Trophoblast cell (in vitro differentiated cells and primary cell): ENCODE data around the gene TEAD2.

Experiments
- DNase-seq, 2 donors: peaks; one replicate each; pipeline ENCODE4 v3.0.0-alpha.2; 2016
- H2AFZ ChIP-seq: 2 replicates; pipeline ENCODE4 v1.6.1; 2013; ENCODE audit warnings: low read length, moderate library complexity, mild to moderate bottlenecking; ENCODE audit not compliant: insufficient read depth, poor library complexity
- H2AK5ac ChIP-seq: 2 replicates; pipeline ENCODE4 v1.6.1; 2013; ENCODE audit warnings: mild to moderate bottlenecking, low read length
- H2BK120ac ChIP-seq: 2 replicates; pipeline ENCODE4 v1.6.1; 2013; ENCODE audit warnings: low read length, mild to moderate bottlenecking, moderate library complexity; ENCODE audit not compliant: insufficient read depth, poor library complexity
- H2BK12ac ChIP-seq: 2 replicates; pipeline ENCODE4 v1.6.1; 2013; ENCODE audit warnings: mild to moderate bottlenecking, low read length, moderate library complexity
- H2BK5ac ChIP-seq: 2 replicates; pipeline ENCODE4 v1.6.1; 2013; ENCODE audit warnings: low read length, low read depth, moderate library complexity, mild to moderate bottlenecking; ENCODE audit not compliant: poor library complexity
- H3K14ac ChIP-seq: 2 replicates; pipeline ENCODE4 v1.6.1; 2013; ENCODE audit warnings: mild to moderate bottlenecking, low read length
- H3K18ac ChIP-seq: 2 replicates; pipeline ENCODE4 v1.6.1; 2013; ENCODE audit warnings: mild to moderate bottlenecking, low read length
- H3K23ac ChIP-seq: 2 replicates; pipeline ENCODE4 v1.6.1; 2013; ENCODE audit warnings: low read length
- H3K27ac ChIP-seq: 2 replicates; pipeline ENCODE4 v1.5.1; 2013; ENCODE audit warnings: low read depth, mild to moderate bottlenecking, inconsistent platforms, low read length, moderate library complexity
- H3K27me3 ChIP-seq: 2 replicates; pipeline ENCODE4 v1.6.1; 2013; ENCODE audit warnings: inconsistent platforms, mild to moderate bottlenecking, low read length, moderate library complexity; ENCODE audit not compliant: insufficient read depth
- H3K36me3 ChIP-seq, 2 experiments: 1 replicate in 1 of 2; 2 replicates in 1 of 2; pipeline ENCODE4 v1.6.1; 2013; ENCODE audit warnings: low read length in 2 of 2, mild to moderate bottlenecking in 2 of 2, moderate library complexity in 1 of 2; ENCODE audit not compliant: insufficient read depth in 2 of 2, control insufficient read depth in 1 of 2
- H3K4ac ChIP-seq: 2 replicates; pipeline ENCODE4 v1.6.1; 2013; ENCODE audit warnings: low read depth, mild to moderate bottlenecking, low read length, moderate library complexity
- H3K4me1 ChIP-seq, 2 experiments: 1 replicate in 1 of 2; 2 replicates in 1 of 2; pipeline ENCODE4 v1.6.1; 2013; ENCODE audit warnings: low read length in 2 of 2, mild to moderate bottlenecking in 2 of 2, moderate library complexity in 1 of 2; ENCODE audit not compliant: insufficient read depth in 2 of 2, control insufficient read depth in 1 of 2
- H3K4me2 ChIP-seq: 2 replicates; pipeline ENCODE4 v1.6.1; 2013; ENCODE audit warnings: inconsistent platforms, mild to moderate bottlenecking, low read length, moderate library complexity
- H3K4me3 ChIP-seq: 2 replicates; pipeline ENCODE4 v1.5.1; 2013; ENCODE audit warnings: mild to moderate bottlenecking, low read depth, low read length, inconsistent platforms
- H3K79me1 ChIP-seq: one replicate; pipeline ENCODE4 v1.6.1; 2013; ENCODE audit warnings: low read length
- H3K79me2 ChIP-seq: 2 replicates; pipeline ENCODE4 v1.6.1; 2013; ENCODE audit warnings: low read length, mild to moderate bottlenecking; ENCODE audit not compliant: control insufficient read depth, insufficient read depth, poor library complexity
- H3K9ac ChIP-seq: 2 replicates; pipeline ENCODE4 v1.6.1; 2013; ENCODE audit warnings: mild to moderate bottlenecking, low read length
- H3K9me3 ChIP-seq: 2 replicates; pipeline ENCODE4 v1.6.1; 2013; ENCODE audit warnings: low read depth, mild to moderate bottlenecking, control low read depth, inconsistent platforms, low read length; ENCODE audit not compliant: insufficient read depth
- H4K12ac ChIP-seq: 2 replicates; pipeline ENCODE4 v1.6.1; 2013; ENCODE audit warnings: low read depth, mild to moderate bottlenecking, low read length, moderate library complexity
- H4K8ac ChIP-seq: 2 replicates; pipeline ENCODE4 v1.6.1; 2013; ENCODE audit warnings: low read depth, mild to moderate bottlenecking, low read length, moderate library complexity
- H4K91ac ChIP-seq: one replicate; pipeline ENCODE4 v1.6.1; 2013; ENCODE audit warnings: low read depth, mild to moderate bottlenecking, low read length, moderate library complexity
- WGBS: extraction: QIAGEN DNeasy Blood & Tissue Kit; methylation state at CpG from one replicate; pipeline ENCODE4 v1.1.7; 2013; ENCODE audit warnings: missing lambda C conversion rate; ENCODE audit not compliant: insufficient read length, insufficient coverage; ENCODE audit errors: extremely low coverage; 5-methylcytosine and 5-hydroxymethylcytosine counted together

The TEAD2 gene

GRCh38 chr19:49371184-49371583 is 9.0 kb upstream of the TEAD2 start:
- Histone ChIP-seq H2BK120ac (no peak overlapping the region), H2AFZ (no peak overlapping the region), H3K9ac (no peak overlapping the region), H2BK5ac (no peak overlapping the region), H3K4me3 (no peak overlapping the region), H3K27me3 (no peaks in the 10 kb centered on the region), H3K79me1 (no peaks in the 10 kb centered on the region), H3K4me2 (no peak overlapping the region), H3K14ac (no peak overlapping the region), H4K12ac (no peak overlapping the region), H3K36me3 (no peaks in the 10 kb centered on the region), H3K4ac (no peak overlapping the region), H3K79me2 (no peaks in the 10 kb centered on the region), H2BK12ac (no peak overlapping the region), H3K18ac (no peak overlapping the region), H3K9me3 (peaks cover 10% of the 10 kb centered on the region), H2AK5ac (no peak overlapping the region), H3K23ac (no peak overlapping the region), H4K91ac (no peak overlapping the region), H4K8ac (no peak overlapping the region), H3K4me1 (no peaks in the 10 kb centered on the region), H3K27ac (no peak overlapping the region)
- WGBS = no CpG with 5 or more reads among the region's 3 CpGs
- no peak for DNase-seq

- Histone ChIP-seq H3K27me3 (no peaks in the 10 kb centered on the region), H3K4me2 (no peak overlapping the region), H3K27ac (no peak overlapping the region), H3K4me3 (no peak overlapping the region), H3K4ac (no peak overlapping the region), H2AK5ac (no peak overlapping the region), H3K18ac (no peak overlapping the region), H3K9ac (no peak overlapping the region), H2BK120ac (no peak overlapping the region), H4K12ac (no peak overlapping the region), H2AFZ (no peak overlapping the region), H4K8ac (no peak overlapping the region), H4K91ac (no peak overlapping the region), H3K23ac (no peak overlapping the region), H3K79me1 (no peaks in the 10 kb centered on the region), H2BK5ac (no peak overlapping the region), H3K79me2 (no peaks in the 10 kb centered on the region), H3K4me1 (no peaks in the 10 kb centered on the region), H3K9me3 (peaks cover 10% of the 10 kb centered on the region), H3K36me3 (no peaks in the 10 kb centered on the region), H3K14ac (no peak overlapping the region), H2BK12ac (no peak overlapping the region)
- DNase-seq = no peak
- no CpG with 5 or more reads among the region's 5 CpGs for WGBS
These were observed 6.6 kb upstream of the TEAD2 start for GRCh38 chr19:49368711-49369358.

GRCh38 chr19:49366110-49366509 is 3.9 kb upstream of the TEAD2 start:
- H3K79me1 ChIP-seq = peaks cover 12% of the 10 kb centered on the region
- H2AK5ac ChIP-seq = no peak overlapping the region

GRCh38 chr19:49364083-49364737 is 2.0 kb upstream of the TEAD2 start:
- H3K23ac ChIP-seq = no peak overlapping the region
- DNase-seq = no peak
- no peak overlapping the region for H4K91ac ChIP-seq
- H3K27ac ChIP-seq = no peak overlapping the region
- H4K8ac ChIP-seq = no peak overlapping the region
- H3K18ac ChIP-seq = no peak overlapping the region
- H2BK120ac ChIP-seq = no peak overlapping the region
- peaks cover 5 to 7% of the 10 kb centered on the region in 2 experiments for H3K36me3 ChIP-seq
- H3K9ac ChIP-seq = no peak overlapping the region
- no peak overlapping the region for H2AFZ ChIP-seq
- no CpG with 5 or more reads among the region's 27 CpGs for WGBS
- H2BK5ac ChIP-seq = no peak overlapping the region
- H3K4me2 ChIP-seq = peak overlapping the region; percentile 54
- peaks cover 0 to 4% of the 10 kb centered on the region in 2 experiments for H3K4me1 ChIP-seq
- H3K79me1 ChIP-seq = peaks cover 14% of the 10 kb centered on the region
- H4K12ac ChIP-seq = no peak overlapping the region
- no peaks in the 10 kb centered on the region for H3K27me3 ChIP-seq
- H2AK5ac ChIP-seq = no peak overlapping the region
- H2BK12ac ChIP-seq = no peak overlapping the region
- peaks cover 3% of the 10 kb centered on the region for H3K9me3 ChIP-seq
- H3K4me3 ChIP-seq = no peak overlapping the region
- H3K4ac ChIP-seq = no peak overlapping the region
- H3K79me2 ChIP-seq = peaks cover 12% of the 10 kb centered on the region
- no peak overlapping the region for H3K14ac ChIP-seq

More at GRCh38 chr19:49366110-49366509, 3.9 kb upstream of the TEAD2 start:
- Histone ChIP-seq H4K8ac (no peak overlapping the region), H4K91ac (no peak overlapping the region), H3K9me3 (peaks cover 12% of the 10 kb centered on the region), H3K4me2 (no peak overlapping the region), H2BK120ac (no peak overlapping the region), H2BK12ac (no peak overlapping the region), H3K36me3 (no peaks in the 10 kb centered on the region), H3K27me3 (no peaks in the 10 kb centered on the region), H2AFZ (no peak overlapping the region), H3K9ac (no peak overlapping the region), H3K14ac (no peak overlapping the region), H3K4ac (no peak overlapping the region), H3K4me3 (no peak overlapping the region), H3K4me1 (no peaks in the 10 kb centered on the region), H4K12ac (no peak overlapping the region), H3K27ac (no peak overlapping the region), H2BK5ac (no peak overlapping the region), H3K23ac (no peak overlapping the region), H3K18ac (no peak overlapping the region), H3K79me2 (peaks cover 8% of the 10 kb centered on the region)
- no peak for DNase-seq
